T-helper 9 cell (primary cell): ENCODE measurements around the gene TBC1D2.

Experiments used
- DNase-seq: peaks from one replicate; pipeline ENCODE4 v3.0.0-alpha.2; 2020

TBC1D2 gene

GRCh38 chr9:98215271-98215670 is 40.2 kb downstream of the TBC1D2 start:
- no peak for DNase-seq

DNA sequence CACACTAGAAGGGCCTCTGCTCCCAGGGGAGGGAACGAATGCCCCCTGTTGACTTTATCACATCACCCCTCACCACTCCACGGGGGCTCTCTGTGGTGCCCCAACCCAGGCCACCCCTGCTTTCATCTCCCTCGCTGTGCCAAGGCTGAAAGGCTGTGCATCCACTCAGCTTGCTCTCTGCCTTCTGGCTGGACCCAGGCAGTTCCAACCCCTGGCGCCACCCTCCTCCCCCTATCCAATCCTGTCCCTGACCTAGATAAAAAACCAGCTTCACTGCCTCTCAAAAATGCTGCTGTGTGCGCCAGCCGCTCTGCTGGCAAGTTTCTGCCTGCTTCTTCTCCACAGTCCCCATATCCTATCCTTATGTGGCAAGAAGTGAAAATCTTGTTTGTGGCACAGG is 40.6 kb downstream of the TBC1D2 start:
- DNase-seq = no peak

- no peak for DNase-seq
These were observed 44.2 kb downstream of the TBC1D2 start for GRCh38 chr9:98211260-98211659.

- no peak for DNase-seq
These were observed 45.0 kb downstream of the TBC1D2 start for GRCh38 chr9:98210435-98210834.

DNA sequence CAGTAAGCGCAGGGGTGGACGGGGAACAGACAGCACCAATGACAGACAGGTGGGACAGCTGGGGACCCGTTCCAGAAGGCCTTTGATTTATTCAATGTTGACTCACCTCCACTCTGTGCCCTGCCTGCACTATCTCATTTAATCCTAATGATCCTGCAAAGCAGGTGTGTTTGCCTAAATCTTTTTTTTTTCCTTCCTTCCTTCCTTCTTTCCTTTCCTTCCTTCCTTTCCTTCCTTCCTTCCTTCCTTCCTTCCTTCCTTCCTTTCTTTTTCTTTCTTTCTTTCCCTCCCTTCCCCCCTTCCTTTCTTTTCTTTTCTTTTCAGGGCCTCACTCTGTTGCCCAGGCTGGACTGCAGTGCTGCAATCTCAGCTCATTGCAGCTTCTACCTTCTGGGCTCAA is 45.9 kb downstream of the TBC1D2 start:
- no peak for DNase-seq

GRCh38 chr9:98208635-98209034 is 46.8 kb downstream of the TBC1D2 start:
- no peak for DNase-seq

- no peak for DNase-seq
These were observed 47.8 kb downstream of the TBC1D2 start for GRCh38 chr9:98207606-98208005.

- no peak for DNase-seq
These were observed 48.7 kb downstream of the TBC1D2 start for GRCh38 chr9:98206754-98207153.

DNA sequence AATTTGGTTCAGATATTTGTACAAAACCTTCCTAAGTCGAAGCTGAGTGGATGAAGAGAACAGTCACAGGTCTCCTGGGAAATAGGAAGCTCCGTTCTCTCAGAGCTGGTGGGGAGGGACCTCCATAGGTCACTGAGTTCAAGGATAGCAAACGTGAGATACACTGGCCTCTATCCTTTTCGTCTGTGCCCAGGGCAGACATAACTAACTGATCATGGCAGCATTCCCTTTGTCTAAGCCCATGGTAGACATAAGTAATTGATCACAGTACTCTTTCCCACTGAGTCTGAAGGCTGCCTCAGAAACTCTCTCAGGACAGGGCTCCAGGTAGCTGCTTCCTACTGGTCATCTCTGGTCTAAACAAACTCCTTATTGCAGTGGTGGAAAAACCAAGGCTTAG is 50.8 kb downstream of the TBC1D2 start:
- no peak for DNase-seq

DNA sequence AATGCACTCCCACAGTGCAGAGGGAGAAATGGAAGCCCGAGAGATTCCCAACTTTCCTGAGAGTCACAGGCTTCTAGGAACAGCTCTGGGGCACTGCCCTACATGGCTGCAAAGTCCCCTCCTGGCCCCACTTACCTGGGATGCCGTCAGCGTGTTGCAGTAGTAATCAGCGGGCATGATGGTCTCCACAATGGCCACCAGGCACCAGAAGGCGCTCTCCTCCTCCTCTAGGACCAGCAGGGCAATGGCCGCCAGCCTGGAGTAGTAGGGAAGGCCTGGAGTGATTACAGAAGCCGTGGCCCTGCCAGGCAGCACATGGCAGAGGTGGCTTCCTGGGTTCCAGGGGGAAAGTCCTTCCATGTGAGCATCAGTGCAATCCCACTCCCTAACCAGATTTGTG is 52.3 kb downstream of the TBC1D2 start:
- no peak for DNase-seq

DNA sequence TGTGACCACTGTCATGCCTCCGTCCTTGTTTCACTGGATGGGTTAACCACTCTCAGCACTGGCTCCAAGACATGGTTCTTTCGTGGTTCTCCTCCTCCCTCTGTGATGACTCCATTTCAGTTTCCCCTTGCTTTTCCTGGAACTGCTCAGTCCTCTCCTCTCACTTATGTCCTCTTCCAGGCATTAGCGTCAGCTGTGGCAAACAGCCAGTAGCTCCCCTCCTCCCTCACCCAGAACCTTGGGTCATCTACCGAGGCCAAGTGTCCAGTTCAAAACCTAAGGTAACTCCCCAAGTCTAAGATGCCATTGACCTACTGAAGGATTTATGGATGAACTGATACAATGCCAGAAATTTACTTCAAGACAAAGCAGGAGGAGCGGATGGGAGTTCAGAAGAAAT is 53.2 kb downstream of the TBC1D2 start:
- no peak for DNase-seq

GRCh38 chr9:98201749-98202148 is 53.7 kb downstream of the TBC1D2 start:
- no peak for DNase-seq

GRCh38 chr9:98201102-98201501 is 54.3 kb downstream of the TBC1D2 start:
- no peak for DNase-seq

GRCh38 chr9:98199388-98200033 is 55.9 kb downstream of the TBC1D2 start:
- no peak for DNase-seq

DNA sequence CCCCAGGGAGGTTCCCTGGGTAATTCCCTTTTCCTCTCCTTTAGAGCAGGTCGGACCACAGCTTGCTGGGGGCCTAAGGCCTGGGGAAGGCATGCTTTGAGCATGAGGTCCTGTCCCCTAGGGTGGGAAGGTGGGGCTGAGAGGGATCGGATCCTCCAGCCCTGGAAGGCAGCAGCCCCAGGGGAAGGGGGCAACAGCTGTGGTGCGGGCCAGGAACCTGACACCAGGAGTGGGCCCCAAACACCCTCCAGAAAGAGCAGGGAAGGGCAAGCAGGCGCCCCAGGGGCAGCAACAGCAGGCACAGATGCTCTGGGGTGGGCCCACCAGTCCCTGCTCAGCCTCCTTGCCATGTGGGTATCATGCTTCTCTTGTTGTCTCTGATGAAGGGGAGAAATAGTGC is 59.8 kb downstream of the TBC1D2 start:
- DNase-seq = no peak

- no peak for DNase-seq
These were observed 62.0 kb downstream of the TBC1D2 start for GRCh38 chr9:98193336-98193944.

GRCh38 chr9:98192503-98193335 is 62.7 kb downstream of the TBC1D2 start, which contains the start of gene CORO2A:
Gene CORO2A, minus strand, starts transcription at chr9:98192637. Its CDS starts 34,977 bp downstream, at chr9:98157660.
- DNase-seq = peak; percentile 65

DNA sequence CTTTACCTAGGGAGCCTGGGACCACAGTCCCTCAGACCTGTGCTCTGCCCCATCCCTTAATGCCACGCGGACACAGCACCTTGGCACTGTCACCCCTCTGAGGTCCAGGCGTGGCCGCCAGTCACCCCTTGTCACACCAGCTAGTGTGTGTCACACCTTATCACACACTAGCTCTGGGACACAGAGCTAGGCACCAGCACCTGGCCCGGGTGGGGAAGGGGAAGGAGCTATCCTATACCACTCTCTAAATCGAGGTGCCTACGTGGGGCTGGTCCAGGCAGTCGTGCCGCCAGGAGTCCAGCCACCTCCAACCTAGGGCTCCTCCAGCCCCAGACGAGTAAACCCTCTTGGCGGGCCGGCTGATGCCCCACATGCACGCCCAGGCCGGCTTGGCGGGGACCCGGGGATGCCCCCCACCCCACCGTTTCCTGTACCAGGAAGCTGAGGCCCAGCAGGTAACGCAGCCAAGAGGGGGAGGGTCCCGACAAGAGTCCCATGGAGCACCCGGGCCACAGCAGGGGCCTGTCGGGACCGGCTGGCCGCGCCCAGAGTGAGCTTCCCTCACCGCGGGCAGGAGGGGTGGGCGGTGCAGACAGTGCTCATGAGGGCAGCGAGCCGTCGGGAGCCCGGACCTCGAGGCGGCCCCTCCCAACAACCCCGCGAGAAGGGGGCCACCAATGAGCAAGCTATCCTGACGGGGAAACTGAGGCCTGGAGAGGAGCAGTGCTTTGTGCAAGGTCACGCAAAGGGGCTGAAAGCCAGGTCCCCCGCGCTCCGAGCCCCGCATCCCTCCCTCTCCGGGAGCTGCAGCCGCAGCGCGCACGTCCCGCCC is 63.6 kb downstream of the TBC1D2 start:
- peak; percentile 34 for DNase-seq

GRCh38 chr9:98191181-98191608 is 64.3 kb downstream of the TBC1D2 start:
- DNase-seq = no peak

- no peak for DNase-seq
These were observed 64.7 kb downstream of the TBC1D2 start for GRCh38 chr9:98190757-98191105.

DNA sequence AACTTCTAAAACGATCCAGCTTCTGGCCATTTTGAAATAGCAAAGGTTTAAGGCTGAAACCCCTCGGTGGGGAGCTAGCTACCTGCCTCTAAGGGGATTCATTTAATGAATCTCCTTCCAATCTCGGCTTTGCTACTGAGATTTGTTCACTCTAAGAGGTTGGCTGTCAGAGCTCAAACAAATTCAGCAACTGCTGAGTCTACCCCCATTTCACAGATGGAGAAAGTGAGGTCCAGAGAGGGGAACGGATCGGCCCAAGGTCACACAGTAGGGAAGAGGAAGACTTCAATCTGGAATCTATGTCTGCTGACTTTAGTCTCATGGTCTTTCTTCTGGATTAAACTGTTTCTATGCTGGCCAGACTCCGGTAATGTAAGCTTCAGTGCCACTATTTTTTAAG is 66.0 kb downstream of the TBC1D2 start:
- DNase-seq = no peak

DNA sequence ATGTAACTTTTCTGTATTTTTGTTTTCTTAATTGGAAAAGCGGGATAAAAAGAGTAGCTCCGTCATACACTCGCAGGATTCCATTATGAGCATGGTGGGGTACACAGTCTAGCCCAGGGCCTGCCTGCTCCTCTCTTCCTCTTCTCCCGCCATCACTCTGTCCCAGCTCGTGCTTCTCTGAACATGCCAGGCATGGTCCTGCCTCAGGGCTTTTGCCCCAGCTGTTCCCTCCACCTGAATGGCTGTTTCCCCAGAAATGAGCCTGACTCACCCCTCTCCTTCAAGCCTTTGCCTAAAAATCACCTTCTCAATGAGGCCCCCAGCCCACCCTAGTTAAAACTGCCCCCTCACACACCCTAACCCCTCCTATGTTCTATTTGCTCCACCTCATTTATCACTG is 67.5 kb downstream of the TBC1D2 start:
- no peak for DNase-seq

DNA sequence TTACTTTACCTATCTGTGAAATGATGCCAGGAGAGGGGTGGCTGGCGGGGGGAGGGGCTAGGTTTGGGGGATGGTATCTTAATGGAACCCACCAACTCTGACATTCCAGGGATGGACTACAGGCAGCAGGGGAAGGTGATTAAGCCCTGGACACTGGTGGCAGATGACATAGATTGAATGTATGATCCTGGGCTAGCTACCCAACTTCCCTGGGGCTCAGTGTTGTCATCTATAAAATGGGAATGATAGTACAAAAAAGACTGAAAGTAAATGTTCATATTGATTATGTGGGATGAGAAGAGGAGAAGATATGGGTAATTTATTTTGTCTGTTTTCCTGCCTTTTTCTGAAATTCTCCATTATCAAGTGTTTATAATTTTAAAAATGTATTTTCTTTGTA is 69.2 kb downstream of the TBC1D2 start:
- no peak for DNase-seq
